HUES64 (cell line): ENCODE measurements around the gene CCNDBP1. TPM values are rescaled to one million over a fixed set of nuclear protein-coding genes. Genes with fewer than 3 reads are reported as not detected.
A peak's percentile ranks its signal among the peaks of the same experiment; 100 is the strongest.
"Not testable (repeated sequence)": the region's sequence is repeated elsewhere in the genome, so short reads cannot be mapped to it uniquely, and the experiment has no call there.

Experiments used
- H3K27ac ChIP-seq: 2 replicates; pipeline ENCODE4 v1.7.0; 2013; ENCODE audit warnings: low read depth, low read length, inconsistent platforms
- H3K27me3 ChIP-seq: 2 replicates; pipeline ENCODE4 v1.6.1; 2013; ENCODE audit warnings: mild to moderate bottlenecking, low read length; ENCODE audit not compliant: insufficient read depth
- H3K36me3 ChIP-seq: 2 replicates; pipeline ENCODE4 v1.6.1; 2013; ENCODE audit warnings: mild to moderate bottlenecking, low read length; ENCODE audit not compliant: insufficient read depth
- H3K4me1 ChIP-seq: 2 replicates; pipeline ENCODE4 v1.6.1; 2013; ENCODE audit warnings: mild to moderate bottlenecking, low read length, moderate library complexity; ENCODE audit not compliant: insufficient read depth
- H3K4me3 ChIP-seq: 2 replicates; pipeline ENCODE4 v1.5.1; 2013; ENCODE audit warnings: mild to moderate bottlenecking, low read length, moderate library complexity
- H3K9ac ChIP-seq: 2 replicates; pipeline ENCODE4 v1.6.1; 2013; ENCODE audit warnings: mild to moderate bottlenecking, low read depth, low read length
- H3K9me3 ChIP-seq: 2 replicates; pipeline ENCODE4 v1.6.1; 2013; ENCODE audit warnings: low read depth, low read length; ENCODE audit not compliant: insufficient read depth
- WGBS: fragments of 150-250, 120-280 bp; methylation state at CpG from one replicate; pipeline ENCODE4 v1.1.7; 2013; ENCODE audit warnings: missing lambda C conversion rate; 5-methylcytosine and 5-hydroxymethylcytosine counted together
- polyA plus RNA-seq, 2 experiments: library from polyadenylated mRNA; stranded (reverse); fragments of 50-300 nt; gene quantifications; one replicate each; pipeline ENCODE4 v1.2.3, GENCODE V29; 2013

The CCNDBP1 gene
- polyA plus RNA-seq (2013, experiment 1 of 2), result 21.8 TPM
- 26.4 TPM for polyA plus RNA-seq (2013, experiment 2 of 2)

- peak within 1 kb of the TSS; percentile 91 for H3K4me3 ChIP-seq
- H3K27me3 ChIP-seq, result no peaks in the 10 kb centered on the region
- H3K4me1 ChIP-seq, result peaks cover 4% of the 10 kb centered on the region; the same call in 1 of the 2 replicates
- peak within 1 kb of the TSS; percentile 74 for H3K27ac ChIP-seq
- H3K9ac ChIP-seq, result peak within 1 kb of the TSS; percentile 56
- H3K9me3 ChIP-seq, result no peaks in the 10 kb centered on the region
- H3K36me3 ChIP-seq, result peaks cover 13% of the 10 kb centered on the region
- under 1% methylated on average over 69 of the region's 69 CpGs for WGBS
Observed at GRCh38 chr15:43185157-43186002, at the start of gene CCNDBP1. CCNDBP1 (plus strand) TSS chr15:43185403; CDS start chr15:43185499, 96 bp downstream.

GRCh38 chr15:43143203-43143941 lies 41.8 kb upstream of the CCNDBP1 start:
- Histone ChIP-seq H3K4me3 (no peak overlapping the region), H3K36me3 (no peaks in the 10 kb centered on the region), H3K27me3 (no peaks in the 10 kb centered on the region), H3K27ac (no peak overlapping the region), H3K9ac (no peak overlapping the region), H3K9me3 (no peaks in the 10 kb centered on the region), H3K4me1 (no peaks in the 10 kb centered on the region; the same call in 1 of the 2 replicates)
- WGBS, result 98% methylated on average over 4 of the region's 4 CpGs

GRCh38 chr15:43144512-43144911 lies 40.7 kb upstream of the CCNDBP1 start:
- Histone ChIP-seq H3K9ac (no peak overlapping the region), H3K9me3 (no peaks in the 10 kb centered on the region), H3K4me1 (no peaks in the 10 kb centered on the region; the same call in 1 of the 2 replicates), H3K4me3 (no peak overlapping the region), H3K27me3 (no peaks in the 10 kb centered on the region), H3K27ac (no peak overlapping the region), H3K36me3 (peaks cover 6% of the 10 kb centered on the region)

- WGBS, result 95% methylated on average over 5 of the region's 5 CpGs
- H3K36me3 ChIP-seq, result peaks cover 9% of the 10 kb centered on the region
Observed at GRCh38 chr15:43146184-43146583, 39.0 kb upstream of the CCNDBP1 start.

GRCh38 chr15:43150191-43150929 lies 34.8 kb upstream of the CCNDBP1 start:
- Histone ChIP-seq H3K4me3 (no peak overlapping the region), H3K4me1 (no peaks in the 10 kb centered on the region), H3K27ac (no peak overlapping the region), H3K27me3 (no peaks in the 10 kb centered on the region), H3K9me3 (no peaks in the 10 kb centered on the region), H3K9ac (no peak overlapping the region), H3K36me3 (peaks cover 9% of the 10 kb centered on the region)
- 98% methylated on average over 3 of the region's 5 CpGs for WGBS

More at GRCh38 chr15:43146184-43146583, 39.0 kb upstream of the CCNDBP1 start:
- no peaks in the 10 kb centered on the region; the same call in 1 of the 2 replicates for H3K4me1 ChIP-seq
- H3K4me3 ChIP-seq, result no peak overlapping the region
- no peaks in the 10 kb centered on the region for H3K27me3 ChIP-seq
- no peak overlapping the region for H3K9ac ChIP-seq
- no peaks in the 10 kb centered on the region for H3K9me3 ChIP-seq
- no peak overlapping the region for H3K27ac ChIP-seq

GRCh38 chr15:43151688-43152087 lies 33.5 kb upstream of the CCNDBP1 start:
- 94% methylated on average over 2 of the region's 2 CpGs for WGBS

GRCh38 chr15:43153269-43153668 lies 31.9 kb upstream of the CCNDBP1 start:
- no peaks in the 10 kb centered on the region for H3K9me3 ChIP-seq

More at GRCh38 chr15:43151688-43152087, 33.5 kb upstream of the CCNDBP1 start:
- Histone ChIP-seq H3K27ac (no peak overlapping the region), H3K4me1 (no peaks in the 10 kb centered on the region), H3K27me3 (no peaks in the 10 kb centered on the region), H3K36me3 (peaks cover 9% of the 10 kb centered on the region), H3K9ac (no peak overlapping the region), H3K4me3 (no peak overlapping the region), H3K9me3 (no peaks in the 10 kb centered on the region)

GRCh38 chr15:43165801-43166325 lies 19.3 kb upstream of the CCNDBP1 start:
- no peaks in the 10 kb centered on the region for H3K36me3 ChIP-seq
- H3K9ac ChIP-seq, result no peak overlapping the region
- no peaks in the 10 kb centered on the region for H3K4me1 ChIP-seq
- H3K9me3 ChIP-seq, result no peaks in the 10 kb centered on the region; the same call in 1 of the 2 replicates
- WGBS, result 80% methylated on average over 1 of the region's 2 CpGs
- H3K4me3 ChIP-seq, result no peak overlapping the region
- H3K27ac ChIP-seq, result no peak overlapping the region
- no peaks in the 10 kb centered on the region for H3K27me3 ChIP-seq

More at GRCh38 chr15:43153269-43153668, 31.9 kb upstream of the CCNDBP1 start:
- no peak overlapping the region for H3K9ac ChIP-seq
- no peaks in the 10 kb centered on the region for H3K4me1 ChIP-seq
- H3K27ac ChIP-seq, result no peak overlapping the region
- H3K36me3 ChIP-seq, result peaks cover 9% of the 10 kb centered on the region
- H3K27me3 ChIP-seq, result no peaks in the 10 kb centered on the region
- H3K4me3 ChIP-seq, result no peak overlapping the region

GRCh38 chr15:43167261-43167660 lies 17.9 kb upstream of the CCNDBP1 start:
- not testable (repeated sequence) for H3K36me3 ChIP-seq, H3K4me3 ChIP-seq, H3K9ac ChIP-seq, H3K9me3 ChIP-seq, H3K4me1 ChIP-seq, H3K27ac ChIP-seq, H3K27me3 ChIP-seq
- WGBS, result 97% methylated on average over 27 of the region's 28 CpGs

- WGBS, result 82% methylated on average over 2 of the region's 2 CpGs
- peaks cover 10% of the 10 kb centered on the region; the same call in 1 of the 2 replicates for H3K9me3 ChIP-seq
- 0 out of 2 replicates have a peak, but pooled peaks cover 3% of the 10 kb centered on the region for H3K36me3 ChIP-seq
- H3K27ac ChIP-seq, result no peak overlapping the region
- H3K4me3 ChIP-seq, result no peak overlapping the region
- no peaks in the 10 kb centered on the region for H3K27me3 ChIP-seq
- H3K4me1 ChIP-seq, result no peaks in the 10 kb centered on the region
- no peak overlapping the region for H3K9ac ChIP-seq
Observed at GRCh38 chr15:43168192-43169107, 16.8 kb upstream of the CCNDBP1 start.
